Spinal cord (tissue), 10 donors: ENCODE data around the gene SNAP23. TPM values are rescaled to one million over a fixed set of nuclear protein-coding genes. Genes with fewer than 3 reads are reported as not detected.

Experiments used
- DNase-seq, 6 donors: peaks; one replicate each; pipeline versions ENCODE4 v3.0.0 to v3.0.0-alpha.2; 2013 to 2015; ENCODE audit warnings: low spot score in 6 of 6, low read depth in 4 of 6
- H3K27ac ChIP-seq: one replicate; pipeline ENCODE4 v1.5.1; 2013; ENCODE audit warnings: low read depth, low read length, control low read depth
- H3K27me3 ChIP-seq: one replicate; pipeline ENCODE4 v1.6.1; 2013; ENCODE audit warnings: low read length; ENCODE audit not compliant: control insufficient read depth, insufficient read depth
- H3K36me3 ChIP-seq: one replicate; pipeline ENCODE4 v1.6.1; 2013; ENCODE audit warnings: low read length; ENCODE audit not compliant: control insufficient read depth, insufficient read depth
- H3K4me1 ChIP-seq: one replicate; pipeline ENCODE4 v1.6.1; 2013; ENCODE audit warnings: low read length; ENCODE audit not compliant: control insufficient read depth, insufficient read depth
- H3K4me3 ChIP-seq: one replicate; pipeline ENCODE4 v1.5.1; 2013; ENCODE audit warnings: low read depth, low read length, control low read depth
- H3K9me3 ChIP-seq: one replicate; pipeline ENCODE4 v1.6.1; 2013; ENCODE audit warnings: low read length; ENCODE audit not compliant: control insufficient read depth, insufficient read depth
- WGBS: methylation state at CpG from one replicate; pipeline ENCODE4 v1.1.5; 2013; ENCODE audit warnings: missing lambda C conversion rate; ENCODE audit not compliant: insufficient coverage; 5-methylcytosine and 5-hydroxymethylcytosine counted together
- polyA plus RNA-seq, 2 donors: library from polyadenylated mRNA; unstranded; fragments of 120-200 nt; gene quantifications; one replicate each; pipeline ENCODE4 v1.2.1, GENCODE V29; 2013; ENCODE audit not compliant: insufficient read length in 2 of 2
- total RNA-seq, 2 donors: library from RNA; depleted of rRNA in 1 of 2; stranded (reverse); fragments of 120-200 nt in 1 of 2; fragments of >200 nt in 1 of 2; gene quantifications; one replicate each; pipeline versions ENCODE4 v1.2.3 to v1.2.4, GENCODE V29; 2013 to 2014
- donor health status: healthy.

Gene SNAP23
- total and polyA plus RNA-seq, 4 donors = 39.1 to 56.5 (median 42.6) TPM

- no peak overlapping the region for H3K4me3 ChIP-seq
- H3K27me3 ChIP-seq = no peaks in the 10 kb centered on the region
- DNase-seq = no peak
- peaks cover 33% of the 10 kb centered on the region for H3K4me1 ChIP-seq
- H3K27ac ChIP-seq = no peak overlapping the region
- WGBS = no CpG with 5 or more reads among the region's 2 CpGs
- no peaks in the 10 kb centered on the region for H3K9me3 ChIP-seq
- no peaks in the 10 kb centered on the region for H3K36me3 ChIP-seq
Measured at GRCh38 chr15:42578984-42579537, 83.6 kb downstream of the SNAP23 start.

- 2% methylated on average over 32 of the region's 37 CpGs for WGBS
- peak overlapping the region; percentile 65 for H3K27ac ChIP-seq
- no peaks in the 10 kb centered on the region for H3K27me3 ChIP-seq
- no peaks in the 10 kb centered on the region for H3K9me3 ChIP-seq
- DNase-seq = peak in 4 of 6 donors; percentile 57 to 95 (median 82)
- H3K4me1 ChIP-seq = peaks cover 27% of the 10 kb centered on the region
- peak overlapping the region; percentile 43 for H3K4me3 ChIP-seq
- no peaks in the 10 kb centered on the region for H3K36me3 ChIP-seq
Measured at GRCh38 chr15:42581272-42581730, 85.9 kb downstream of the SNAP23 start.

Other genes starting within 250 kb of the SNAP23 start
- 10 to 100 TPM; 23.1 to 24.8 TPM for gene GANC, start 222.4 kb upstream of the SNAP23 start, total RNA-seq
- 10 to 100 TPM; 19.7 to 20.9 TPM for gene GANC, start 222.4 kb upstream of the SNAP23 start, polyA plus RNA-seq
- 10 to 100 TPM; 59.7 to 95.1 TPM for gene TMEM87A, start 222.2 kb upstream of the SNAP23 start, total RNA-seq
- gene TMEM87A, start 222.2 kb upstream of the SNAP23 start, polyA plus RNA-seq = 10 to 100 TPM; 52.6 to 56.5 TPM
- gene CAPN3, start 136.1 kb upstream of the SNAP23 start, total RNA-seq = 10 to 100 TPM; 19.2 to 34.6 TPM
- gene CAPN3, start 136.1 kb upstream of the SNAP23 start, polyA plus RNA-seq = 10 to 100 TPM; 35.8 to 46.7 TPM
- 10 to 100 TPM; 66.9 to 76.8 TPM for gene ZNF106, start 4.5 kb upstream of the SNAP23 start, total RNA-seq
- gene ZNF106, start 4.5 kb upstream of the SNAP23 start, polyA plus RNA-seq = 10 to 100 TPM; 29.2 to 34.6 TPM
- gene LRRC57, start 53.2 kb downstream of the SNAP23 start, total RNA-seq = 10 to 100 TPM; 24.1 to 30.9 TPM
- gene LRRC57, start 53.2 kb downstream of the SNAP23 start, polyA plus RNA-seq = 10 to 100 TPM; 22.8 to 26.8 TPM
- gene HAUS2, start 53.2 kb downstream of the SNAP23 start, total RNA-seq = 10 to 100 TPM; 30.2 to 46.5 TPM
- 10 to 100 TPM; 31.2 to 34.2 TPM for gene HAUS2, start 53.2 kb downstream of the SNAP23 start, polyA plus RNA-seq
- 10 to 100 TPM; 17.3 to 26.2 TPM for gene STARD9, start 80.0 kb downstream of the SNAP23 start, total RNA-seq
- 10 to 100 TPM; 11.1 to 16.6 TPM for gene STARD9, start 80.0 kb downstream of the SNAP23 start, polyA plus RNA-seq
- gene CDAN1, start 241.5 kb downstream of the SNAP23 start, total RNA-seq = 10 to 100 TPM in 1 of 2 donors, 1 to 10 TPM in 1; 9.9 to 18.4 TPM
- 10 to 100 TPM; 16.5 to 23.1 TPM for gene CDAN1, start 241.5 kb downstream of the SNAP23 start, polyA plus RNA-seq